Measurements from ENCODE around the gene HMCN1. TPM values are rescaled to one million over a fixed set of nuclear protein-coding genes. Genes with fewer than 3 reads are reported as not detected.

HMCN1 gene
- total RNA-seq, 6 experiments from 2014 or later: 4.7 to 7.5 (median 5.7) TPM

- ATAC-seq (no peak), DNase-seq (no peak)
- no peaks in the 10 kb centered on the region for H3K4me1 ChIP-seq
- WGBS (ENCODE audit: insufficient coverage, low coverage, low lambda C conversion rate, missing lambda C conversion rate): 62% methylated on average over 2 of the region's 2 CpGs
- H3K27me3 ChIP-seq: no peaks in the 10 kb centered on the region
- no peak for TF ChIP-seq CTCF (IDR thresholded peaks at IDR 0.05)
- no peak for TF ChIP-seq POLR2A (IDR thresholded peaks at IDR 0.05)
- no peak overlapping the region for H3K4me3 ChIP-seq
- no peaks in the 10 kb centered on the region for H3K9me3 ChIP-seq
- H3K27ac ChIP-seq: no peak overlapping the region
- H3K36me3 ChIP-seq: no peaks in the 10 kb centered on the region
- intact Hi-C loops (cut with DNase I): no loop called here
Measured at GRCh38 chr1:185869590-185869989, 135.4 kb downstream of the HMCN1 start.

- intact Hi-C loops (cut with DNase I): no loop called here
- no peak for DNase-seq
- no peaks in the 10 kb centered on the region for H3K9me3 ChIP-seq
- WGBS (ENCODE audit: insufficient coverage, low coverage, low lambda C conversion rate, missing lambda C conversion rate): 41% methylated on average over 2 of the region's 2 CpGs
- H3K27ac ChIP-seq: no peak overlapping the region
- H3K4me3 ChIP-seq: no peak overlapping the region
- TF ChIP-seq POLR2A (IDR thresholded peaks at IDR 0.05) (no peak), CTCF (IDR thresholded peaks at IDR 0.05) (no peak)
- H3K36me3 ChIP-seq: no peaks in the 10 kb centered on the region
- ATAC-seq: peak; percentile 59 to 95 (median 72)
- no peaks in the 10 kb centered on the region for H3K4me1 ChIP-seq
- no peaks in the 10 kb centered on the region for H3K27me3 ChIP-seq
Measured at GRCh38 chr1:185871627-185872150, 137.5 kb downstream of the HMCN1 start.

- Histone ChIP-seq H3K4me3 (no peak overlapping the region), H3K9me3 (no peaks in the 10 kb centered on the region), H3K27me3 (no peaks in the 10 kb centered on the region), H3K4me1 (no peaks in the 10 kb centered on the region), H3K36me3 (no peaks in the 10 kb centered on the region), H3K27ac (no peak overlapping the region)
- WGBS (ENCODE audit: insufficient coverage, low coverage, low lambda C conversion rate, missing lambda C conversion rate): 90% methylated on average over 2 of the region's 2 CpGs
- TF ChIP-seq CTCF (IDR thresholded peaks at IDR 0.05): no peak
- no peak for TF ChIP-seq POLR2A (IDR thresholded peaks at IDR 0.05)
- intact Hi-C loops (cut with DNase I): no loop called here
- no peak for DNase-seq
- ATAC-seq: no peak
Measured at GRCh38 chr1:185874246-185874645, 140.1 kb downstream of the HMCN1 start.

- H3K4me1 ChIP-seq: peaks cover 0 to 15% (median 4%) of the 10 kb centered on the region in 4 donors
- no peaks in the 10 kb centered on the region for H3K9me3 ChIP-seq
- intact Hi-C loops (cut with DNase I): no loop called here
- no peaks in the 10 kb centered on the region for H3K27me3 ChIP-seq
- no peak for DNase-seq
- H3K36me3 ChIP-seq: no peaks in the 10 kb centered on the region
- ATAC-seq: peak; percentile 51 to 82 (median 66)
- peak overlapping the region in 1 of 3 donors; percentile 19 for H3K4me3 ChIP-seq
- H3K27ac ChIP-seq: peak overlapping the region in 2 of 3 donors; percentile 24 to 66
- TF ChIP-seq CTCF (IDR thresholded peaks at IDR 0.05) (no peak), POLR2A (IDR thresholded peaks at IDR 0.05) (no peak)
Measured at GRCh38 chr1:185880330-185880729, 146.1 kb downstream of the HMCN1 start.

All from right lobe of liver (tissue), 6 donors.